Fibroblast of lung (primary cell): ENCODE data around the gene ZNF653.

Source experiments
- CTCF ChIP-seq, 2 donors: IDR thresholded peaks in 1 of 2; conservative IDR thresholded peaks in 1 of 2; 1 replicate in 1 of 2; 2 replicates in 1 of 2; pipeline ENCODE4 v1.5.1; 2011 to 2012; ENCODE audit warnings: low read length in 2 of 2, control low read depth in 1 of 2, inconsistent platforms in 1 of 2, low read depth in 1 of 2, mild to moderate bottlenecking in 1 of 2
- EZH2 ChIP-seq: IDR thresholded peaks from 2 replicates; pipeline ENCODE4 v1.5.1; 2012; ENCODE audit warnings: low read length, control low read depth, mild to moderate bottlenecking; ENCODE audit errors: missing control alignments

GRCh38 chr19:11481534-11482383 is 23.9 kb downstream of the ZNF653 start:
- TF ChIP-seq CTCF (conservative IDR thresholded peaks at IDR 0.05 in 1 of 2, IDR thresholded peaks at IDR 0.05 in 1 of 2; ENCODE audit: low read depth in 1 of 2, low read length in 2 of 2) = no peak
- TF ChIP-seq EZH2 = peak; percentile 98
